LNCaP clone FGC (cell line): Measurements from ENCODE around the gene AMBRA1.

ENCODE experiments used
- DNase-seq: peaks from one replicate; pipeline ENCODE4 v3.0.0-alpha.2; 2011; ENCODE audit warnings: low read depth
- H3K4me3 ChIP-seq: 2 replicates; pipeline ENCODE4 v1.5.1; 2011; ENCODE audit warnings: mild to moderate bottlenecking, low read depth, low read length, control low read depth
- TF ChIP-seq, protein P1 (sequence below): IDR thresholded peaks from 2 replicates; pipeline ENCODE4 v1.5.1; 2012; ENCODE audit warnings: mild to moderate bottlenecking; ENCODE audit not compliant: control insufficient read depth, insufficient read depth; ENCODE audit errors: extremely low read depth

AMBRA1 gene

DNA sequence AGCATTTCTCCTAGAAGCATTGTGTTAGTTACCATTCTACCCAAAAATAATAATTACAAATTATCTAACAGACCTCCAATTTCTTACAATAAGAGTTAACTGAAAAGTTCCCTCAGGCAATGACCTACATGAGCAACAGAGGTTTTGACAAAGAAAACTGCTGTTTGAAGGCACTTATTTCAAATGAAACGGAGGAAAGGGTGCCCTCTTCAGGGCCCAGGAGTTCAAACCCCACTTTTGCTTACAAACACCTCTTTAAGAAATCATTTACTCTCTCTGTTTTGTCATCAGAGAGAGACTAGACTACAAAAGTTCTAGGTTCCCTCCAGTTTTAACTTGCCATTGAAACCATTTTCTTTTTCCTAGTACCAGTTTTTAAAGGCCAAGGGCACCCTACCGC, 56.7 kb downstream of the AMBRA1 start:
- no peak overlapping the region for H3K4me3 ChIP-seq
- TF ChIP-seq, protein P1, sequence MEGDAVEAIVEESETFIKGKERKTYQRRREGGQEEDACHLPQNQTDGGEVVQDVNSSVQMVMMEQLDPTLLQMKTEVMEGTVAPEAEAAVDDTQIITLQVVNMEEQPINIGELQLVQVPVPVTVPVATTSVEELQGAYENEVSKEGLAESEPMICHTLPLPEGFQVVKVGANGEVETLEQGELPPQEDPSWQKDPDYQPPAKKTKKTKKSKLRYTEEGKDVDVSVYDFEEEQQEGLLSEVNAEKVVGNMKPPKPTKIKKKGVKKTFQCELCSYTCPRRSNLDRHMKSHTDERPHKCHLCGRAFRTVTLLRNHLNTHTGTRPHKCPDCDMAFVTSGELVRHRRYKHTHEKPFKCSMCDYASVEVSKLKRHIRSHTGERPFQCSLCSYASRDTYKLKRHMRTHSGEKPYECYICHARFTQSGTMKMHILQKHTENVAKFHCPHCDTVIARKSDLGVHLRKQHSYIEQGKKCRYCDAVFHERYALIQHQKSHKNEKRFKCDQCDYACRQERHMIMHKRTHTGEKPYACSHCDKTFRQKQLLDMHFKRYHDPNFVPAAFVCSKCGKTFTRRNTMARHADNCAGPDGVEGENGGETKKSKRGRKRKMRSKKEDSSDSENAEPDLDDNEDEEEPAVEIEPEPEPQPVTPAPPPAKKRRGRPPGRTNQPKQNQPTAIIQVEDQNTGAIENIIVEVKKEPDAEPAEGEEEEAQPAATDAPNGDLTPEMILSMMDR = peak; percentile 17; the same call in 1 of the 2 replicates
- DNase-seq = no peak

DNA sequence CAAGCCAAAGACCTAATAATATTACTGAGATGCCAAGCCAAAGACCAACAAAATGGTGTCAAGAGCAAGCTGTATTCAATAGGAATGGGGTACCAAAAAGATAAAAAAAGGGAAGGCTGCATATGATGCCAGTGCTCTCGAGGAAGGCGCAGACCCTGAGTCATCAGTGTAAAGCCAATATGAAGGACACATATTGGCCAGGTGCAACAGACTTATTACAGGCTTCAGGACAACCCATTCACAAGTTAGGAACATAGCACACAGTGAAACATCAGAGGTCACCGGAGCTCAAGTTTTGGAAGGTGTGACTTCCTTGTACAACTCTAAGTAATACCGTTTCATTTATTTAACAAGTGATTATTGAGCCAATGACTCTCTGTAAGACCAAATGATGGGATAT, 58.1 kb downstream of the AMBRA1 start:
- no peak for DNase-seq
- H3K4me3 ChIP-seq = no peak overlapping the region
- TF ChIP-seq, protein P1 = no peak

DNA sequence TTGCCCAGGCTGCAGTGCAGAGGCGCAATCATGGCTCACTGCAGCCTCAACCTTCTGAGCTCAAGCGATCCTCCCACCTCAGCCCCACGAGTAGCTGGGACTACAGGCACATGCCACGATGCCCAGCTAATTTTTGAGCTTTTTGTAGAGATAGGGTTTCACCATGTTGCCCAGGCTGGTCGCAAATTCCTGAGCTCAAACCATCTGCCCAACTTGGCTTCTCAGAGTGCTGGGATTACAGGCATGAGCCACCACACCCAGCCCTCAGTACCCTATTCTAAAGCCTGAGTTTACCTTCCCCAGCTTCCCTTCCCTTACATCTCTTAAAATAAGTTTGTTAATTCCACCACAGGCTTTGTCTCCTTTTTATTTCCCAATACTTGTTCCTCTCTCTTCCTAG, 59.1 kb downstream of the AMBRA1 start:
- no peak overlapping the region for H3K4me3 ChIP-seq
- DNase-seq = no peak
- TF ChIP-seq, protein P1 = no peak

DNA sequence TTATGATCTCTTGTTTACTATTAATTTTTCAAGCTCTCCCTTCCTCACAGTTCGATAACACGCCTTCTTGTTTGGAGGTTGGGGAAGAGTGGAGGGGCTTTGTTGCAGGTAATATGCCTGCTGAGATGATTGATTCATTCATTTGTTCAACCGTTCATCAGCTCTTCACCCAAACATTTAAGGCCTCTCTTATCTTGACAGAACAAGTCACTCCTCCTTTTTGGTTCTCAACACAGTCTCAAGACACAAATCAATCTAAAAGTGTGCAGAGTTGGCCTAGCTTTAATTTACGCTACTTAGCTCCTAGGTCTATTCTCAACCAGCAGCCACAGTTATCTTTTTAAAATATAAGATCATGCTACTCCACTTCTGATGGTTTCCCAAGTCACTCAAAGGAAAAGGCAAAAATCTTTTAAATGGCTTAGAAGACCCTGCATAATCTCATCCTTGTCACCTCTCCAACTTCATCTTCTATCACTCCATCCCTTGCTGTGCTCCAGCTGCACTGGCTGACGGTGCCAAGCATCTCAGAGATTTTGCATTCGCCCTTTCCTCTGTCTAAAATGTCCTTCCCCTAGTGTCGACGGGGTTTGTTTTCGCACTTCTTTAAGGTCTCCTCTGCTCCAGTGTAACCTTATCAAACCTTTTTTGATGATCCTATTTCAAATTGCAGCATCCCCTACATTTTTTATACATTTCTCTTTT, 60.3 kb downstream of the AMBRA1 start:
- no peak for DNase-seq
- TF ChIP-seq, protein P1 = no peak
- no peak overlapping the region for H3K4me3 ChIP-seq

DNA sequence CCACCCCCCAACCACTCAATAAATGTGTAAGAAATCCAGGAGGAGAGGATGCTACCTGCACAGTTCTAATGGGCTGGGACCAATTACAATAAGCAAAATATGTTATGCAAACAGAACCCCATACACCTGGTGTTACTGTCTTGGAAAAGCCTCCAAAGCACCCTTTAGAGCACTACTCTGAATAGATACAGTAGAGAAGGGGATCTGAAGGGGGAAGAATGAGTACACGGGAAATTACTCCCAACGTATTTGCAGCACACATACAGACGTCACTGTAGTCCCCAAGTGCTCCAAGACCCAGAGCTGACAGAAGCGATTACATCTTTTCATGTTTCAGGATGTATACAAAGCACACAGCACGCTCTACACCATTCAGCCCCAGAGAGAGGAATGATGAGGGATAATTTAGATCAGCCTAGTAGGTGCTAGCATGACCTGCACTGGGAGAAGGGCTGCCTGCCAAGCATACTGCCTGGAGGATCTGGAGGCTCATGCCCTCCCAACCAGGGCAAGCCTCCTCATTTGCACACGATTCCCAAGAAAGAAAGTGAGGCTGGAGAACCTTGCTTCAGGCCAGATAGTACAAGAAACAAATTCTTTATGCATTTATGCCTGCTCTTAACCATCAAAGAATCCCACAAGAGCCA, 63.8 kb downstream of the AMBRA1 start:
- no peak for DNase-seq
- TF ChIP-seq, protein P1 = no peak
- no peak overlapping the region for H3K4me3 ChIP-seq

DNA sequence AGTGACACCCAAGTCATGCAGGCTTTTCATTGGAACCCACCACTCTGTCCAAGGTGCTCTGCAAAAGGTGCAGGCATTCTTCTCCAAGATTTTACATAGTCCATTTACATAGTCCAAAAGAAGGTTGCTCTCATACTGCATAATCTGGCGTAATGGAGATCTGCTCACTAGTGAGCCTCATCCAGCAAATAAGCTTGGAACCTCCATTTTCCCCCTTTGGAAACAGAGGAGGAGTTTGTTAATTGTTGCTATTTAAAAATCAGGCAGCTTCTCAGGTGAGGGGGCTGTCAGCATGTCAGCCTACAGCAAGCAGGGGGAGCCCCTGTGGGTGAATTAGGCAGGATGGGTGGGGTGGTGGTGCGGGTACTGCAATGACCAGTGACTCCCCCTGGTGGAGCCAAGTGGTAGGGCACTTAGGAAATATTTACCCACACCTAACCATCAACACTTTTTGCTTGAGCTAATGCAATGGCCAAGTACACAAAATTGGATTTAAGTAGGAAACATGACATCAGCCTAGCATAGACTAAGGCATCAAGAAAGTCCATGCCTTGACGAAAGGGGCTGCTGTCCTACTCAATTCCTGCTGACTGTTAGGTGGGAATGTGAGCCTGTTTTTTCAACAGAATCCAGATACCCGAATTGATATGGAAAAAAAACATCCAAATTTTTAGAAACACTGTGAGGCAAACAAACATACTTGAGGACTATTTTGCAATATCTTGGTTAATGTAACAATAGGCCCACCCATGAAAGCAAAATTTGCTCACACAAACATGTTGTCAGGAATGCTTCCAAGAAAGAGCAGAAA, 64.5 kb downstream of the AMBRA1 start:
- TF ChIP-seq, protein P1 = peak; percentile 81

More for the DNA sequence above, 64.5 kb downstream of the AMBRA1 start:
- no peak overlapping the region for H3K4me3 ChIP-seq
- DNase-seq = no peak
